ENCODE measurements around the gene ARHGAP31. TPM values are rescaled to one million over a fixed set of nuclear protein-coding genes. Genes with fewer than 3 reads are reported as not detected.

ARHGAP31 gene
- total and polyA plus RNA-seq, 4 donors: 0.99 to 4.6 (median 2.6) TPM

DNA sequence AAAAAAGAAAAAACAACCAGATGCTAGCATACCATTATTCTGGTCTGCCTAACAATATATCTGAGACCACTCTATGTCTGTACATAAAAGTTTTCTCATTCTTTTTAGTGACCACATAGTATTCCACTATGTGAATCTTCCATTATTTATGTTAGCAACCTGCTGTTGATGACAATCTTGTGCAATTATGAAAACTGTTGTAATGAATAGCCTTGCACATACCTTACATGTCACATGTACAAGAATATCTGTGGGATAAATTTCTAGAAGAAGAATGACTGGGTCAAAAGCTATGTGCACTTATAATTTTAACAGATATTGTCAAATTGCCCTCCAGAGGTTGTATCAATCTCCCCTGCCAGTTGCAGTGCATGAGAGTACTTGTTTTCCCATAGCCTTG is 62.5 kb downstream of the ARHGAP31 start:
- no peaks in the 10 kb centered on the region for H3K9me3 ChIP-seq (ENCODE audit: control insufficient read depth in 4 of 4, low read length in 3 of 4)
- DNase-seq (ENCODE audit: low spot score): no peak
- H3K9ac ChIP-seq (ENCODE audit: low read depth in 1 of 2, low read length in 2 of 2): no peak overlapping the region
- H3K27me3 ChIP-seq (ENCODE audit: control insufficient read depth in 4 of 4, insufficient read depth in 4 of 4, low read length in 3 of 4): peaks cover 0 to 3% (median 0%) of the 10 kb centered on the region in 4 donors
- no peak overlapping the region for H3K4me3 ChIP-seq (ENCODE audit: low read depth in 1 of 3, low read length in 3 of 3)
- TF ChIP-seq, protein P1, sequence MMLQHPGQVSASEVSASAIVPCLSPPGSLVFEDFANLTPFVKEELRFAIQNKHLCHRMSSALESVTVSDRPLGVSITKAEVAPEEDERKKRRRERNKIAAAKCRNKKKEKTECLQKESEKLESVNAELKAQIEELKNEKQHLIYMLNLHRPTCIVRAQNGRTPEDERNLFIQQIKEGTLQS (IDR thresholded peaks at IDR 0.05): no peak
- no peak for TF ChIP-seq FOXA1 (IDR thresholded peaks at IDR 0.05)
- peaks cover 0 to 5% (median 0%) of the 10 kb centered on the region in 4 donors for H3K4me1 ChIP-seq (ENCODE audit: control insufficient read depth in 4 of 4, insufficient read depth in 4 of 4, low read length in 3 of 4)
- no peak overlapping the region for H3K27ac ChIP-seq (ENCODE audit: low read depth in 1 of 2, low read length in 2 of 2)
- no peaks in the 10 kb centered on the region for H3K36me3 ChIP-seq (ENCODE audit: control insufficient read depth in 4 of 4, insufficient read depth in 3 of 4, low read depth in 1 of 4, low read length in 3 of 4)

DNA sequence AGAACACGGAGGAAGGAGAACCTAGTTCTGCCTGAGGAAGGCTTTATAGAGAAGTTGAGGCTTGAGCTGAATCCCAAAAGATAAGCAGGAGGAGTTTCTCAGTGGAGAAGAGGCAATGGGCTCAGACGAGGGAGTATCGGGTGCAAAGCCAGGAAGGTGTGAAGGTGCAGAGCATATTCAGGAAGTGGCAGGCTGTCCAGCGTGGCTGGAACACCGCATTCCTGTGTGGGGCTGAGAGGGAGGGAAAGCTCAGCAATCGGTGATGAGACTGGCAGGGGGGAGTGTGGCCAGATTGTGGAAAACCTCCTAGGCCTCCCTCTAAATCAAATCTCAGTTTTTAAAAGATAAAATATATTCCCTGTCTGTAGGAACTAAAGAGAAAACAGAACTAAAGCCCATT is 63.0 kb downstream of the ARHGAP31 start:
- Histone ChIP-seq H3K4me1 (ENCODE audit: control insufficient read depth in 4 of 4, insufficient read depth in 4 of 4, low read length in 3 of 4) (peaks cover 0 to 5% (median 0%) of the 10 kb centered on the region in 4 donors), H3K9ac (ENCODE audit: low read depth in 1 of 2, low read length in 2 of 2) (no peak overlapping the region), H3K27me3 (ENCODE audit: control insufficient read depth in 4 of 4, insufficient read depth in 4 of 4, low read length in 3 of 4) (peaks cover 0 to 3% (median 0%) of the 10 kb centered on the region in 4 donors), H3K27ac (ENCODE audit: low read depth in 1 of 2, low read length in 2 of 2) (no peak overlapping the region), H3K4me3 (ENCODE audit: low read depth in 1 of 3, low read length in 3 of 3) (no peak overlapping the region), H3K36me3 (ENCODE audit: control insufficient read depth in 4 of 4, insufficient read depth in 3 of 4, low read depth in 1 of 4, low read length in 3 of 4) (no peaks in the 10 kb centered on the region), H3K9me3 (ENCODE audit: control insufficient read depth in 4 of 4, low read length in 3 of 4) (no peaks in the 10 kb centered on the region)
- no peak for DNase-seq (ENCODE audit: low spot score)
- TF ChIP-seq, protein P2, sequence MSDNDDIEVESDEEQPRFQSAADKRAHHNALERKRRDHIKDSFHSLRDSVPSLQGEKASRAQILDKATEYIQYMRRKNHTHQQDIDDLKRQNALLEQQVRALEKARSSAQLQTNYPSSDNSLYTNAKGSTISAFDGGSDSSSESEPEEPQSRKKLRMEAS (IDR thresholded peaks at IDR 0.05): no peak
- WGBS: 47% methylated on average over 6 of the region's 6 CpGs

DNA sequence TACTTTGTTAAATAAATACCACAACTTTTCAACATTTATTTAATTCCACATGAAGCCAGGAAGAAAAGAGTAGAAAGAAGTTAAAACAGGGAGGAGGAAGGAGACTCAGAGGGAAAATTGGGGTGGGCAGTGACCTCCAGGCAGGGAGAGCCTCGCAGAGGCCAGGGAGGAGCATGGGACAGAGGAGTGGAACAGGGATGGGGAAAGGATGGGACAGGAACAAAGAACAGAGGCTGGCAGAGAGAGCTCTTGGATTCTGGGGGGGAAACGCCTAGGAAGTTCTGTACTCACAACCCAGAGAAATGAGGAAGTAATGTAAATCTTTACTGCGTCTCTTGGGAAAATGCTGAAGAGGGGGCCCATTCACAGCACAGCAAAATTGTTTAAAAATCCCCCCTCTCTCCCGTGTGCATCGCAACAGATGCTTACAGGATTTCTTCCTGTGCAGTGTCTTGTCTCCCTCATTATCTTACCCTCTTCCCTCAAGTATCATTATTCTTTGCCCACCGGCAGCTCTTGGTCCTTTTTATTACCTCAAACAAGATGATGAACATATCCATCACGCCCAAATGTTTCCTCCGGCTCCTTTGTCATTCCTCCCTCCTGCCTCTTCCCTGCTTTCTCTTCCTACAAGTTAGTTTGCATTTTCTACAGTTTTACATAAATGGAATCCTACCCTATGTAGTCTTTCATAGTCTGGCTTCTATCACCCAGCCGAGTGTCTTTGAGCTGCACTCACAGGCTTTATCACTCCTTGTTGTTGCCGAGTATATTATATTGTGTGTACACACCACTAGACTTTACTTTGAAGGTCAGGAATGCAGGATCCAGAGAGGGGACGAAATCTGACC is 65.5 kb downstream of the ARHGAP31 start:
- peaks cover 0 to 5% (median 0%) of the 10 kb centered on the region in 4 donors for H3K4me1 ChIP-seq (ENCODE audit: control insufficient read depth in 4 of 4, insufficient read depth in 4 of 4, low read length in 3 of 4)
- 62% methylated on average over 11 of the region's 11 CpGs for WGBS

More for the DNA sequence above, 65.5 kb downstream of the ARHGAP31 start:
- TF ChIP-seq SP1 (IDR thresholded peaks at IDR 0.05) (no peak), EGR1 (IDR thresholded peaks at IDR 0.05; ENCODE audit: low read depth in 2 of 2) (no peak), YY1 (IDR thresholded peaks at IDR 0.05) (no peak), FOXA2 (IDR thresholded peaks at IDR 0.05) (no peak), RXRA (IDR thresholded peaks at IDR 0.05) (no peak), GABPA (IDR thresholded peaks at IDR 0.05 in 1 of 2, conservative IDR thresholded peaks at IDR 0.05 in 1 of 2) (no peak), RAD21 (IDR thresholded peaks at IDR 0.05) (no peak), HNF4A (conservative IDR thresholded peaks at IDR 0.05) (no peak), TAF1 (conservative IDR thresholded peaks at IDR 0.05) (no peak)
- TF ChIP-seq, protein P3, sequence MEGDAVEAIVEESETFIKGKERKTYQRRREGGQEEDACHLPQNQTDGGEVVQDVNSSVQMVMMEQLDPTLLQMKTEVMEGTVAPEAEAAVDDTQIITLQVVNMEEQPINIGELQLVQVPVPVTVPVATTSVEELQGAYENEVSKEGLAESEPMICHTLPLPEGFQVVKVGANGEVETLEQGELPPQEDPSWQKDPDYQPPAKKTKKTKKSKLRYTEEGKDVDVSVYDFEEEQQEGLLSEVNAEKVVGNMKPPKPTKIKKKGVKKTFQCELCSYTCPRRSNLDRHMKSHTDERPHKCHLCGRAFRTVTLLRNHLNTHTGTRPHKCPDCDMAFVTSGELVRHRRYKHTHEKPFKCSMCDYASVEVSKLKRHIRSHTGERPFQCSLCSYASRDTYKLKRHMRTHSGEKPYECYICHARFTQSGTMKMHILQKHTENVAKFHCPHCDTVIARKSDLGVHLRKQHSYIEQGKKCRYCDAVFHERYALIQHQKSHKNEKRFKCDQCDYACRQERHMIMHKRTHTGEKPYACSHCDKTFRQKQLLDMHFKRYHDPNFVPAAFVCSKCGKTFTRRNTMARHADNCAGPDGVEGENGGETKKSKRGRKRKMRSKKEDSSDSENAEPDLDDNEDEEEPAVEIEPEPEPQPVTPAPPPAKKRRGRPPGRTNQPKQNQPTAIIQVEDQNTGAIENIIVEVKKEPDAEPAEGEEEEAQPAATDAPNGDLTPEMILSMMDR (IDR thresholded peaks at IDR 0.05; ENCODE audit: low read depth, low read length, missing input control): no peak
- TF ChIP-seq, protein P4, sequence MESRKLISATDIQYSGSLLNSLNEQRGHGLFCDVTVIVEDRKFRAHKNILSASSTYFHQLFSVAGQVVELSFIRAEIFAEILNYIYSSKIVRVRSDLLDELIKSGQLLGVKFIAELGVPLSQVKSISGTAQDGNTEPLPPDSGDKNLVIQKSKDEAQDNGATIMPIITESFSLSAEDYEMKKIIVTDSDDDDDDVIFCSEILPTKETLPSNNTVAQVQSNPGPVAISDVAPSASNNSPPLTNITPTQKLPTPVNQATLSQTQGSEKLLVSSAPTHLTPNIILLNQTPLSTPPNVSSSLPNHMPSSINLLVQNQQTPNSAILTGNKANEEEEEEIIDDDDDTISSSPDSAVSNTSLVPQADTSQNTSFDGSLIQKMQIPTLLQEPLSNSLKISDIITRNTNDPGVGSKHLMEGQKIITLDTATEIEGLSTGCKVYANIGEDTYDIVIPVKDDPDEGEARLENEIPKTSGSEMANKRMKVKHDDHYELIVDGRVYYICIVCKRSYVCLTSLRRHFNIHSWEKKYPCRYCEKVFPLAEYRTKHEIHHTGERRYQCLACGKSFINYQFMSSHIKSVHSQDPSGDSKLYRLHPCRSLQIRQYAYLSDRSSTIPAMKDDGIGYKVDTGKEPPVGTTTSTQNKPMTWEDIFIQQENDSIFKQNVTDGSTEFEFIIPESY (IDR thresholded peaks at IDR 0.05): no peak
- TF ChIP-seq, protein P5, sequence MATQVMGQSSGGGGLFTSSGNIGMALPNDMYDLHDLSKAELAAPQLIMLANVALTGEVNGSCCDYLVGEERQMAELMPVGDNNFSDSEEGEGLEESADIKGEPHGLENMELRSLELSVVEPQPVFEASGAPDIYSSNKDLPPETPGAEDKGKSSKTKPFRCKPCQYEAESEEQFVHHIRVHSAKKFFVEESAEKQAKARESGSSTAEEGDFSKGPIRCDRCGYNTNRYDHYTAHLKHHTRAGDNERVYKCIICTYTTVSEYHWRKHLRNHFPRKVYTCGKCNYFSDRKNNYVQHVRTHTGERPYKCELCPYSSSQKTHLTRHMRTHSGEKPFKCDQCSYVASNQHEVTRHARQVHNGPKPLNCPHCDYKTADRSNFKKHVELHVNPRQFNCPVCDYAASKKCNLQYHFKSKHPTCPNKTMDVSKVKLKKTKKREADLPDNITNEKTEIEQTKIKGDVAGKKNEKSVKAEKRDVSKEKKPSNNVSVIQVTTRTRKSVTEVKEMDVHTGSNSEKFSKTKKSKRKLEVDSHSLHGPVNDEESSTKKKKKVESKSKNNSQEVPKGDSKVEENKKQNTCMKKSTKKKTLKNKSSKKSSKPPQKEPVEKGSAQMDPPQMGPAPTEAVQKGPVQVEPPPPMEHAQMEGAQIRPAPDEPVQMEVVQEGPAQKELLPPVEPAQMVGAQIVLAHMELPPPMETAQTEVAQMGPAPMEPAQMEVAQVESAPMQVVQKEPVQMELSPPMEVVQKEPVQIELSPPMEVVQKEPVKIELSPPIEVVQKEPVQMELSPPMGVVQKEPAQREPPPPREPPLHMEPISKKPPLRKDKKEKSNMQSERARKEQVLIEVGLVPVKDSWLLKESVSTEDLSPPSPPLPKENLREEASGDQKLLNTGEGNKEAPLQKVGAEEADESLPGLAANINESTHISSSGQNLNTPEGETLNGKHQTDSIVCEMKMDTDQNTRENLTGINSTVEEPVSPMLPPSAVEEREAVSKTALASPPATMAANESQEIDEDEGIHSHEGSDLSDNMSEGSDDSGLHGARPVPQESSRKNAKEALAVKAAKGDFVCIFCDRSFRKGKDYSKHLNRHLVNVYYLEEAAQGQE (IDR thresholded peaks at IDR 0.05): no peak
- TF ChIP-seq, protein P2 (IDR thresholded peaks at IDR 0.05): no peak
- Histone ChIP-seq H3K36me3 (ENCODE audit: control insufficient read depth in 4 of 4, insufficient read depth in 3 of 4, low read depth in 1 of 4, low read length in 3 of 4) (no peaks in the 10 kb centered on the region), H3K9me3 (ENCODE audit: control insufficient read depth in 4 of 4, low read length in 3 of 4) (no peaks in the 10 kb centered on the region), H3K27me3 (ENCODE audit: control insufficient read depth in 4 of 4, insufficient read depth in 4 of 4, low read length in 3 of 4) (peaks cover 0 to 3% (median 0%) of the 10 kb centered on the region in 4 donors), H3K4me3 (ENCODE audit: low read depth in 1 of 3, low read length in 3 of 3) (no peak overlapping the region), H3K27ac (ENCODE audit: low read depth in 1 of 2, low read length in 2 of 2) (no peak overlapping the region), H3K9ac (ENCODE audit: low read depth in 1 of 2, low read length in 2 of 2) (no peak overlapping the region)
- no peak for DNase-seq (ENCODE audit: low spot score)
